ENCODE measurements around the gene ACKR1.

Gene ACKR1

GRCh38 chr1:159188375-159188788 is 16.3 kb upstream of the ACKR1 start:
- H3K27me3 ChIP-seq (ENCODE audit: insufficient read depth, poor library complexity, severe bottlenecking) = peaks cover 39% of the 10 kb centered on the region
- no peak for TF ChIP-seq GABPA (IDR thresholded peaks at IDR 0.05; ENCODE audit: low read depth)
- TF ChIP-seq SPI1 (IDR thresholded peaks at IDR 0.05; ENCODE audit: borderline replicate concordance, low read depth) = no peak
- TF ChIP-seq, protein P1, sequence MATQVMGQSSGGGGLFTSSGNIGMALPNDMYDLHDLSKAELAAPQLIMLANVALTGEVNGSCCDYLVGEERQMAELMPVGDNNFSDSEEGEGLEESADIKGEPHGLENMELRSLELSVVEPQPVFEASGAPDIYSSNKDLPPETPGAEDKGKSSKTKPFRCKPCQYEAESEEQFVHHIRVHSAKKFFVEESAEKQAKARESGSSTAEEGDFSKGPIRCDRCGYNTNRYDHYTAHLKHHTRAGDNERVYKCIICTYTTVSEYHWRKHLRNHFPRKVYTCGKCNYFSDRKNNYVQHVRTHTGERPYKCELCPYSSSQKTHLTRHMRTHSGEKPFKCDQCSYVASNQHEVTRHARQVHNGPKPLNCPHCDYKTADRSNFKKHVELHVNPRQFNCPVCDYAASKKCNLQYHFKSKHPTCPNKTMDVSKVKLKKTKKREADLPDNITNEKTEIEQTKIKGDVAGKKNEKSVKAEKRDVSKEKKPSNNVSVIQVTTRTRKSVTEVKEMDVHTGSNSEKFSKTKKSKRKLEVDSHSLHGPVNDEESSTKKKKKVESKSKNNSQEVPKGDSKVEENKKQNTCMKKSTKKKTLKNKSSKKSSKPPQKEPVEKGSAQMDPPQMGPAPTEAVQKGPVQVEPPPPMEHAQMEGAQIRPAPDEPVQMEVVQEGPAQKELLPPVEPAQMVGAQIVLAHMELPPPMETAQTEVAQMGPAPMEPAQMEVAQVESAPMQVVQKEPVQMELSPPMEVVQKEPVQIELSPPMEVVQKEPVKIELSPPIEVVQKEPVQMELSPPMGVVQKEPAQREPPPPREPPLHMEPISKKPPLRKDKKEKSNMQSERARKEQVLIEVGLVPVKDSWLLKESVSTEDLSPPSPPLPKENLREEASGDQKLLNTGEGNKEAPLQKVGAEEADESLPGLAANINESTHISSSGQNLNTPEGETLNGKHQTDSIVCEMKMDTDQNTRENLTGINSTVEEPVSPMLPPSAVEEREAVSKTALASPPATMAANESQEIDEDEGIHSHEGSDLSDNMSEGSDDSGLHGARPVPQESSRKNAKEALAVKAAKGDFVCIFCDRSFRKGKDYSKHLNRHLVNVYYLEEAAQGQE (IDR thresholded peaks at IDR 0.05; ENCODE audit: insufficient replicate concordance, low read depth) = no peak
- TF ChIP-seq, protein P2, sequence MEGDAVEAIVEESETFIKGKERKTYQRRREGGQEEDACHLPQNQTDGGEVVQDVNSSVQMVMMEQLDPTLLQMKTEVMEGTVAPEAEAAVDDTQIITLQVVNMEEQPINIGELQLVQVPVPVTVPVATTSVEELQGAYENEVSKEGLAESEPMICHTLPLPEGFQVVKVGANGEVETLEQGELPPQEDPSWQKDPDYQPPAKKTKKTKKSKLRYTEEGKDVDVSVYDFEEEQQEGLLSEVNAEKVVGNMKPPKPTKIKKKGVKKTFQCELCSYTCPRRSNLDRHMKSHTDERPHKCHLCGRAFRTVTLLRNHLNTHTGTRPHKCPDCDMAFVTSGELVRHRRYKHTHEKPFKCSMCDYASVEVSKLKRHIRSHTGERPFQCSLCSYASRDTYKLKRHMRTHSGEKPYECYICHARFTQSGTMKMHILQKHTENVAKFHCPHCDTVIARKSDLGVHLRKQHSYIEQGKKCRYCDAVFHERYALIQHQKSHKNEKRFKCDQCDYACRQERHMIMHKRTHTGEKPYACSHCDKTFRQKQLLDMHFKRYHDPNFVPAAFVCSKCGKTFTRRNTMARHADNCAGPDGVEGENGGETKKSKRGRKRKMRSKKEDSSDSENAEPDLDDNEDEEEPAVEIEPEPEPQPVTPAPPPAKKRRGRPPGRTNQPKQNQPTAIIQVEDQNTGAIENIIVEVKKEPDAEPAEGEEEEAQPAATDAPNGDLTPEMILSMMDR (IDR thresholded peaks at IDR 0.05; ENCODE audit: insufficient read depth, low read length) = no peak
- TF ChIP-seq POLR2AphosphoS5 (IDR thresholded peaks at IDR 0.05; ENCODE audit: low read depth) = no peak
- H3K27ac ChIP-seq (replicated peaks) = no peak overlapping the region
- no peak overlapping the region for H3K4me3 ChIP-seq (replicated peaks; ENCODE audit: insufficient read depth, low read length)
- no peak for DNase-seq (ENCODE audit: low read depth in 1 of 2, low spot score in 1 of 2)

GRCh38 chr1:159190441-159190840 is 14.2 kb upstream of the ACKR1 start:
- H3K27me3 ChIP-seq (ENCODE audit: insufficient read depth, poor library complexity, severe bottlenecking) = peaks cover 29% of the 10 kb centered on the region
- H3K27ac ChIP-seq (replicated peaks) = no peak overlapping the region
- no peak for TF ChIP-seq SPI1 (IDR thresholded peaks at IDR 0.05; ENCODE audit: borderline replicate concordance, low read depth)
- TF ChIP-seq GABPA (IDR thresholded peaks at IDR 0.05; ENCODE audit: low read depth) = no peak
- TF ChIP-seq, protein P2 (IDR thresholded peaks at IDR 0.05; ENCODE audit: insufficient read depth, low read length) = no peak
- TF ChIP-seq, protein P1 (IDR thresholded peaks at IDR 0.05; ENCODE audit: insufficient replicate concordance, low read depth) = no peak
- TF ChIP-seq POLR2AphosphoS5 (IDR thresholded peaks at IDR 0.05; ENCODE audit: low read depth) = no peak
- DNase-seq (ENCODE audit: low read depth in 1 of 2, low spot score in 1 of 2) = no peak
- H3K4me3 ChIP-seq (replicated peaks; ENCODE audit: insufficient read depth, low read length) = no peak overlapping the region

DNA sequence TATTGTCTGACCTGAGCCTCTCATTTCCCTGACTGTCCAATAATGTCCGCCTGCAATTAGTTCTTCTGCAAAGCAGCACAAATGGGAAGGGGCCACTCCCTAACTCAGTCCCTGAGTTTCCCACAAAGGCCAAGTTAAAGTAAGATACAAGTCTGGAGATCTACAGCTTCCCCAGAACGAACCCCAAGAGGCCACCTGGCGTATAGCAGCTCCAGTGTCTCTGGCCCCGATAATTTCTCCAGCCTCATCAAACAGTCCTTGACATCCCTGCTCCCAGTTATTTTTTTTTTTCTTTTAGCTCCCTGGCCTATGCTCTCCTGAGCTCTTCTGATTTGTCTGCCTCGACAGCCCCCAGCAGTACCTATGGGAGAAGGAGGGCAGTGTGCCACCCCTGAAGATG is 8.1 kb upstream of the ACKR1 start:
- Histone ChIP-seq H3K27ac (replicated peaks) (no peak overlapping the region), H3K27me3 (ENCODE audit: insufficient read depth, poor library complexity, severe bottlenecking) (peaks cover 7% of the 10 kb centered on the region), H3K4me3 (replicated peaks; ENCODE audit: insufficient read depth, low read length) (no peak overlapping the region)
- DNase-seq (ENCODE audit: low read depth in 1 of 2, low spot score in 1 of 2) = no peak
- TF ChIP-seq GABPA (IDR thresholded peaks at IDR 0.05; ENCODE audit: low read depth) = no peak
- TF ChIP-seq, protein P1 (IDR thresholded peaks at IDR 0.05; ENCODE audit: insufficient replicate concordance, low read depth) = no peak
- TF ChIP-seq, protein P2 (IDR thresholded peaks at IDR 0.05; ENCODE audit: insufficient read depth, low read length) = peak; percentile 9
